Measurements from ENCODE around the gene CACFD1. TPM values are rescaled to one million over a fixed set of nuclear protein-coding genes. Genes with fewer than 3 reads are reported as not detected.
A peak's percentile ranks its signal among the peaks of the same experiment; 100 is the strongest.

Gene CACFD1
- total and polyA plus RNA-seq, 2 of the 13 experiments (the other 11 are each of a cell fraction or from before 2014, with no cell fraction given), result 13.8 to 14.6 TPM

DNA sequence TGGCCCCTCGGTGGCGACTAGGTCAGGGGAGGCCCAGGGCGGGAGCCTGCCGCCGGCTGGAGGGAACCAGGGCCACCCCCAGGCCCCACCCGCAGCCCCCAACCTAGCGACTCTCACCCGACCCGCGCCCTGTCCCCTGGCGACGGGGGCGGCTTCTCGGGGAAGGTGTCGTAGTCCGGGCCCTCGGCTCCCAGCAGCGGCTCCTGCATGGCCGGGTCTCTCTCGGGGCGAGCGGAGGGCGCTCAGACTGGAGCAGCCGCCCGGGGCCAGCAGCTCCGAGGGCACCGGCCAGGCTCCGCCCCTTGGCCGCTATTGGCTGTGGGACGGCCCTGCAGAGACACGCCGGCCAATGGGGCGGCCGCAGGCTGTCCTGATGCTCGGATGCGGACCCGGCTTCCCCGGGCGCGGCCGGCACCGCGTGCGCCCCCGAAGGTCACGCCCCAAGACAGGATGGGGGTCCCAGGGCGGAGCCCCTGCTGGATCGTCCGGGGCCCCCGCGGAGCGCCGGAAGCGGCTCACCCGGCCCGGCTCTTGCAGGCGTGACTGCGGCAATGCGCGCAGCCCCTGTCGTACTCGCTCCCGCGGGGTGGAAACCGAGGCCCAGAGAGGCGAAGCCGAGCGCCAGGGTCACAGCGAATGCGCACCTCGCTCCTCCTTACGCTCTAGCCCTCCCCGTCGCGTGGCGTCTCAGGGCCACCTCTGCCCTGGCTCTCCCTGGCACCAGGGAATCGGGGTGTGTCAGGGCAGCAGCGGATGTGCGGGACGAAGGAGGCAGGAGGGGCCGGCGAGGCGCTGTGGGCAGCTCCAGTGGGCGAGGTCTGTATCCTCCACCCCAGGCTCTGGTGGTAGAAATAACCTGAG, 19.3 kb downstream of the CACFD1 start, which contains the start of gene SLC2A6 (continued):
- TF ChIP-seq TSC22D2 (CRISPR knock-in tag; IDR thresholded peaks at IDR 0.05; ENCODE audit: borderline replicate concordance) (0 out of 2 replicates have a peak, but pooled peaks have one; percentile 34), ZNF75D (CRISPR knock-in tag; IDR thresholded peaks at IDR 0.05; ENCODE audit: borderline replicate concordance) (no peak), ZNF317 (CRISPR knock-in tag; IDR thresholded peaks at IDR 0.05) (peak; percentile 51; the same call in 1 of the 2 replicates), EZH2 (conservative IDR thresholded peaks at IDR 0.05; ENCODE audit: low read depth, low read length) (no peak), RARG (CRISPR knock-in tag; IDR thresholded peaks at IDR 0.05; ENCODE audit: low read depth) (no peak), MTA3 (CRISPR knock-in tag; IDR thresholded peaks at IDR 0.05) (no peak), ZMYM2 (CRISPR knock-in tag; IDR thresholded peaks at IDR 0.05) (no peak), ZSCAN29 (CRISPR knock-in tag; conservative IDR thresholded peaks at IDR 0.05) (no peak), MAFG (CRISPR knock-in tag; IDR thresholded peaks at IDR 0.05) (no peak), FOXA1 (IDR thresholded peaks at IDR 0.05) (no peak), FOXA1 (CRISPR knock-in tag; IDR thresholded peaks at IDR 0.05) (no peak), ZNF30 (CRISPR knock-in tag; IDR thresholded peaks at IDR 0.05) (no peak), PLRG1 (conservative IDR thresholded peaks at IDR 0.05) (no peak), FOXA3 (CRISPR knock-in tag; IDR thresholded peaks at IDR 0.05) (no peak), NFRKB (IDR thresholded peaks at IDR 0.05) (no peak), ZNF550 (CRISPR knock-in tag; IDR thresholded peaks at IDR 0.05; ENCODE audit: borderline replicate concordance) (peak; percentile 20; the same call in 1 of the 2 replicates)
- TF ChIP-seq, protein P1, sequence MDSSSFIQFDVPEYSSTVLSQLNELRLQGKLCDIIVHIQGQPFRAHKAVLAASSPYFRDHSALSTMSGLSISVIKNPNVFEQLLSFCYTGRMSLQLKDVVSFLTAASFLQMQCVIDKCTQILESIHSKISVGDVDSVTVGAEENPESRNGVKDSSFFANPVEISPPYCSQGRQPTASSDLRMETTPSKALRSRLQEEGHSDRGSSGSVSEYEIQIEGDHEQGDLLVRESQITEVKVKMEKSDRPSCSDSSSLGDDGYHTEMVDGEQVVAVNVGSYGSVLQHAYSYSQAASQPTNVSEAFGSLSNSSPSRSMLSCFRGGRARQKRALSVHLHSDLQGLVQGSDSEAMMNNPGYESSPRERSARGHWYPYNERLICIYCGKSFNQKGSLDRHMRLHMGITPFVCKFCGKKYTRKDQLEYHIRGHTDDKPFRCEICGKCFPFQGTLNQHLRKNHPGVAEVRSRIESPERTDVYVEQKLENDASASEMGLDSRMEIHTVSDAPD (CRISPR knock-in tag; IDR thresholded peaks at IDR 0.05), result no peak
- TF ChIP-seq, protein P2, sequence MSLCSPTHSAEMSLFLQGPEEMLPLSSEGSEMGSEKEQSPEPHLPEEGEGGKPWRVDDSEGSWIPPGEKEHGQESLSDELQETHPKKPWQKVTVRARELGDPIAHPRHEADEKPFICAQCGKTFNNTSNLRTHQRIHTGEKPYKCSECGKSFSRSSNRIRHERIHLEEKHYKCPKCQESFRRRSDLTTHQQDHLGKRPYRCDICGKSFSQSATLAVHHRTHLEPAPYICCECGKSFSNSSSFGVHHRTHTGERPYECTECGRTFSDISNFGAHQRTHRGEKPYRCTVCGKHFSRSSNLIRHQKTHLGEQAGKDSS (CRISPR knock-in tag; IDR thresholded peaks at IDR 0.05; ENCODE audit: borderline replicate concordance, low read depth), result no peak
- TF ChIP-seq, protein P3, sequence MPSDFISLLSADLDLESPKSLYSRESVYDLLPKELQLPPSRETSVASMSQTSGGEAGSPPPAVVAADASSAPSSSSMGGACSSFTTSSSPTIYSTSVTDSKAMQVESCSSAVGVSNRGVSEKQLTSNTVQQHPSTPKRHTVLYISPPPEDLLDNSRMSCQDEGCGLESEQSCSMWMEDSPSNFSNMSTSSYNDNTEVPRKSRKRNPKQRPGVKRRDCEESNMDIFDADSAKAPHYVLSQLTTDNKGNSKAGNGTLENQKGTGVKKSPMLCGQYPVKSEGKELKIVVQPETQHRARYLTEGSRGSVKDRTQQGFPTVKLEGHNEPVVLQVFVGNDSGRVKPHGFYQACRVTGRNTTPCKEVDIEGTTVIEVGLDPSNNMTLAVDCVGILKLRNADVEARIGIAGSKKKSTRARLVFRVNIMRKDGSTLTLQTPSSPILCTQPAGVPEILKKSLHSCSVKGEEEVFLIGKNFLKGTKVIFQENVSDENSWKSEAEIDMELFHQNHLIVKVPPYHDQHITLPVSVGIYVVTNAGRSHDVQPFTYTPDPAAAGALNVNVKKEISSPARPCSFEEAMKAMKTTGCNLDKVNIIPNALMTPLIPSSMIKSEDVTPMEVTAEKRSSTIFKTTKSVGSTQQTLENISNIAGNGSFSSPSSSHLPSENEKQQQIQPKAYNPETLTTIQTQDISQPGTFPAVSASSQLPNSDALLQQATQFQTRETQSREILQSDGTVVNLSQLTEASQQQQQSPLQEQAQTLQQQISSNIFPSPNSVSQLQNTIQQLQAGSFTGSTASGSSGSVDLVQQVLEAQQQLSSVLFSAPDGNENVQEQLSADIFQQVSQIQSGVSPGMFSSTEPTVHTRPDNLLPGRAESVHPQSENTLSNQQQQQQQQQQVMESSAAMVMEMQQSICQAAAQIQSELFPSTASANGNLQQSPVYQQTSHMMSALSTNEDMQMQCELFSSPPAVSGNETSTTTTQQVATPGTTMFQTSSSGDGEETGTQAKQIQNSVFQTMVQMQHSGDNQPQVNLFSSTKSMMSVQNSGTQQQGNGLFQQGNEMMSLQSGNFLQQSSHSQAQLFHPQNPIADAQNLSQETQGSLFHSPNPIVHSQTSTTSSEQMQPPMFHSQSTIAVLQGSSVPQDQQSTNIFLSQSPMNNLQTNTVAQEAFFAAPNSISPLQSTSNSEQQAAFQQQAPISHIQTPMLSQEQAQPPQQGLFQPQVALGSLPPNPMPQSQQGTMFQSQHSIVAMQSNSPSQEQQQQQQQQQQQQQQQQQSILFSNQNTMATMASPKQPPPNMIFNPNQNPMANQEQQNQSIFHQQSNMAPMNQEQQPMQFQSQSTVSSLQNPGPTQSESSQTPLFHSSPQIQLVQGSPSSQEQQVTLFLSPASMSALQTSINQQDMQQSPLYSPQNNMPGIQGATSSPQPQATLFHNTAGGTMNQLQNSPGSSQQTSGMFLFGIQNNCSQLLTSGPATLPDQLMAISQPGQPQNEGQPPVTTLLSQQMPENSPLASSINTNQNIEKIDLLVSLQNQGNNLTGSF (CRISPR knock-in tag; IDR thresholded peaks at IDR 0.05), result no peak
- TF ChIP-seq, protein P4, sequence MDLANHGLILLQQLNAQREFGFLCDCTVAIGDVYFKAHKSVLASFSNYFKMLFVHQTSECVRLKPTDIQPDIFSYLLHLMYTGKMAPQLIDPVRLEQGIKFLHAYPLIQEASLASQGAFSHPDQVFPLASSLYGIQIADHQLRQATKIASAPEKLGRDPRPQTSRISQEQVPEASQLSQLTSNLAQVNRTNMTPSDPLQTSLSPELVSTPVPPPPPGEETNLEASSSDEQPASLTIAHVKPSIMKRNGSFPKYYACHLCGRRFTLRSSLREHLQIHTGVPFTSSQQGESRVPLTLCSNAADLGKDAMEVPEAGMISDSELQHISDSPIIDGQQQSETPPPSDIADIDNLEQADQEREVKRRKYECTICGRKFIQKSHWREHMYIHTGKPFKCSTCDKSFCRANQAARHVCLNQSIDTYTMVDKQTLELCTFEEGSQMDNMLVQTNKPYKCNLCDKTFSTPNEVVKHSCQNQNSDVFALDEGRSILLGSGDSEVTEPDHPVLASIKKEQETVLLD (CRISPR knock-in tag; IDR thresholded peaks at IDR 0.05; ENCODE audit: low read depth), result no peak; the same call in 1 of the 2 replicates

Data from HepG2 (cell line).